ENCODE data around the gene LTC4S.

LTC4S gene

GRCh38 chr5:179839328-179840256 lies 45.8 kb downstream of the LTC4S start:
- no peaks in the 10 kb centered on the region for H3K9me3 ChIP-seq (ENCODE audit: control insufficient read depth in 2 of 2, low read length in 2 of 2)
- peaks cover 7% of the 10 kb centered on the region for H3K4me1 ChIP-seq (ENCODE audit: control insufficient read depth, insufficient read depth, low read length)
- peaks cover 35 to 53% of the 10 kb centered on the region in 2 donors for H3K36me3 ChIP-seq (ENCODE audit: control insufficient read depth in 2 of 2, insufficient read depth in 2 of 2, low read length in 2 of 2)
- H3K4me3 ChIP-seq (ENCODE audit: low read length in 2 of 2), result no peak overlapping the region
- H3K9ac ChIP-seq (ENCODE audit: low read length in 2 of 2), result no peak overlapping the region
- no peaks in the 10 kb centered on the region for H3K27me3 ChIP-seq (ENCODE audit: control insufficient read depth in 1 of 2, insufficient read depth in 2 of 2, low read length in 2 of 2)
- H3K27ac ChIP-seq (ENCODE audit: low read length), result no peak overlapping the region

- Histone ChIP-seq H3K9me3 (ENCODE audit: control insufficient read depth in 2 of 2, low read length in 2 of 2) (no peaks in the 10 kb centered on the region), H3K4me1 (ENCODE audit: control insufficient read depth, insufficient read depth, low read length) (peaks cover 7% of the 10 kb centered on the region), H3K36me3 (ENCODE audit: control insufficient read depth in 2 of 2, insufficient read depth in 2 of 2, low read length in 2 of 2) (peaks cover 35 to 53% of the 10 kb centered on the region in 2 donors), H3K27me3 (ENCODE audit: control insufficient read depth in 1 of 2, insufficient read depth in 2 of 2, low read length in 2 of 2) (no peaks in the 10 kb centered on the region), H3K4me3 (ENCODE audit: low read length in 2 of 2) (no peak overlapping the region), H3K27ac (ENCODE audit: low read length) (no peak overlapping the region), H3K9ac (ENCODE audit: low read length in 2 of 2) (no peak overlapping the region)
These were observed 46.5 kb downstream of the LTC4S start for GRCh38 chr5:179840321-179840720.

- Histone ChIP-seq H3K9ac (ENCODE audit: low read length in 2 of 2) (no peak overlapping the region), H3K9me3 (ENCODE audit: control insufficient read depth in 2 of 2, low read length in 2 of 2) (no peaks in the 10 kb centered on the region), H3K4me3 (ENCODE audit: low read length in 2 of 2) (no peak overlapping the region), H3K36me3 (ENCODE audit: control insufficient read depth in 2 of 2, insufficient read depth in 2 of 2, low read length in 2 of 2) (peaks cover 36 to 53% of the 10 kb centered on the region in 2 donors), H3K4me1 (ENCODE audit: control insufficient read depth, insufficient read depth, low read length) (peaks cover 7% of the 10 kb centered on the region), H3K27me3 (ENCODE audit: control insufficient read depth in 1 of 2, insufficient read depth in 2 of 2, low read length in 2 of 2) (no peaks in the 10 kb centered on the region), H3K27ac (ENCODE audit: low read length) (no peak overlapping the region)
These were observed 47.0 kb downstream of the LTC4S start for GRCh38 chr5:179840766-179841165.

- no peak overlapping the region for H3K9ac ChIP-seq (ENCODE audit: low read length in 2 of 2)
- H3K4me1 ChIP-seq (ENCODE audit: control insufficient read depth, insufficient read depth, low read length), result peaks cover 2% of the 10 kb centered on the region
- no peak overlapping the region for H3K4me3 ChIP-seq (ENCODE audit: low read length in 2 of 2)
- H3K9me3 ChIP-seq (ENCODE audit: control insufficient read depth in 2 of 2, low read length in 2 of 2), result no peaks in the 10 kb centered on the region
- H3K27me3 ChIP-seq (ENCODE audit: control insufficient read depth in 1 of 2, insufficient read depth in 2 of 2, low read length in 2 of 2), result no peaks in the 10 kb centered on the region
- peaks cover 34 to 48% of the 10 kb centered on the region in 2 donors for H3K36me3 ChIP-seq (ENCODE audit: control insufficient read depth in 2 of 2, insufficient read depth in 2 of 2, low read length in 2 of 2)
- no peak overlapping the region for H3K27ac ChIP-seq (ENCODE audit: low read length)
These were observed 47.8 kb downstream of the LTC4S start for GRCh38 chr5:179841621-179842020.
